ENCODE data around the gene NHLRC4. TPM values are rescaled to one million over a fixed set of nuclear protein-coding genes. Genes with fewer than 3 reads are reported as not detected.

NHLRC4 gene
- total and polyA plus RNA-seq, 9 of the 15 experiments (the other 6 are each of a cell fraction or from before 2014, with no cell fraction given) = 0.24 to 3.7 (median 1.3) TPM; not detected in 2

GRCh38 chr16:528111-529011 is 38.4 kb upstream of the NHLRC4 start (continued):
- TF ChIP-seq CBX8 (IDR thresholded peaks at IDR 0.05; ENCODE audit: borderline replicate concordance, extremely low read depth, low read depth, low read length, poor library complexity, severe bottlenecking) (no peak), NFRKB (IDR thresholded peaks at IDR 0.05; ENCODE audit: low read depth) (peak; percentile 67; the same call in 1 of the 2 replicates), RUNX1 (IDR thresholded peaks at IDR 0.05; ENCODE audit: low read depth) (no peak), CREM (IDR thresholded peaks at IDR 0.05; ENCODE audit: low read depth) (peak; percentile 40; the same call in 1 of the 2 replicates), NFE2 (IDR thresholded peaks at IDR 0.05; ENCODE audit: low read depth) (no peak), HNRNPLL (IDR thresholded peaks at IDR 0.05; ENCODE audit: low read depth, low read length, poor library complexity, severe bottlenecking) (peak; percentile 79), LCOR (CRISPR knock-in tag; IDR thresholded peaks at IDR 0.05) (0 out of 2 replicates have a peak, but pooled peaks have one; percentile 41), WHSC1 (IDR thresholded peaks at IDR 0.05; ENCODE audit: low read length) (no peak), ZNF76 (CRISPR knock-in tag; IDR thresholded peaks at IDR 0.05; ENCODE audit: borderline replicate concordance) (no peak), ELF4 (CRISPR knock-in tag; IDR thresholded peaks at IDR 0.05) (no peak), SP1 (CRISPR knock-in tag; IDR thresholded peaks at IDR 0.05) (no peak), EWSR1 (IDR thresholded peaks at IDR 0.05; ENCODE audit: borderline replicate concordance, low read depth, partially characterized antibody) (no peak), NR2F6 (CRISPR knock-in tag; IDR thresholded peaks at IDR 0.05) (no peak), MLX (CRISPR knock-in tag; conservative IDR thresholded peaks at IDR 0.05) (no peak), ZNF217 (CRISPR knock-in tag; IDR thresholded peaks at IDR 0.05) (no peak), ETS2 (tag; IDR thresholded peaks at IDR 0.05; ENCODE audit: borderline replicate concordance, poor library complexity, severe bottlenecking) (no peak), ZNF282 (CRISPR knock-in tag; IDR thresholded peaks at IDR 0.05) (0 out of 2 replicates have a peak, but pooled peaks have one; percentile 81), ZNF586 (CRISPR knock-in tag; conservative IDR thresholded peaks at IDR 0.05) (no peak), GTF2E2 (tag; IDR thresholded peaks at IDR 0.05) (no peak)
- TF ChIP-seq, protein P1, sequence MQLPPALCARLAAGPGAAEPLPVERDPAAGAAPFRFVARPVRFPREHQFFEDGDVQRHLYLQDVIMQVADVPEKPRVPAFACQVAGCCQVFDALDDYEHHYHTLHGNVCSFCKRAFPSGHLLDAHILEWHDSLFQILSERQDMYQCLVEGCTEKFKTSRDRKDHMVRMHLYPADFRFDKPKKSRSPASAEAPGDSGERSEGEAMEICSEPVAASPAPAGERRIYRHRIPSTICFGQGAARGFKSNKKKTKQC (CRISPR knock-in tag; IDR thresholded peaks at IDR 0.05) = 0 out of 2 replicates have a peak, but pooled peaks have one; percentile 63
- TF ChIP-seq, protein P2, sequence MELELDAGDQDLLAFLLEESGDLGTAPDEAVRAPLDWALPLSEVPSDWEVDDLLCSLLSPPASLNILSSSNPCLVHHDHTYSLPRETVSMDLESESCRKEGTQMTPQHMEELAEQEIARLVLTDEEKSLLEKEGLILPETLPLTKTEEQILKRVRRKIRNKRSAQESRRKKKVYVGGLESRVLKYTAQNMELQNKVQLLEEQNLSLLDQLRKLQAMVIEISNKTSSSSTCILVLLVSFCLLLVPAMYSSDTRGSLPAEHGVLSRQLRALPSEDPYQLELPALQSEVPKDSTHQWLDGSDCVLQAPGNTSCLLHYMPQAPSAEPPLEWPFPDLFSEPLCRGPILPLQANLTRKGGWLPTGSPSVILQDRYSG (tag; conservative IDR thresholded peaks at IDR 0.05; ENCODE audit: low read depth) = no peak
- TF ChIP-seq, protein P3, sequence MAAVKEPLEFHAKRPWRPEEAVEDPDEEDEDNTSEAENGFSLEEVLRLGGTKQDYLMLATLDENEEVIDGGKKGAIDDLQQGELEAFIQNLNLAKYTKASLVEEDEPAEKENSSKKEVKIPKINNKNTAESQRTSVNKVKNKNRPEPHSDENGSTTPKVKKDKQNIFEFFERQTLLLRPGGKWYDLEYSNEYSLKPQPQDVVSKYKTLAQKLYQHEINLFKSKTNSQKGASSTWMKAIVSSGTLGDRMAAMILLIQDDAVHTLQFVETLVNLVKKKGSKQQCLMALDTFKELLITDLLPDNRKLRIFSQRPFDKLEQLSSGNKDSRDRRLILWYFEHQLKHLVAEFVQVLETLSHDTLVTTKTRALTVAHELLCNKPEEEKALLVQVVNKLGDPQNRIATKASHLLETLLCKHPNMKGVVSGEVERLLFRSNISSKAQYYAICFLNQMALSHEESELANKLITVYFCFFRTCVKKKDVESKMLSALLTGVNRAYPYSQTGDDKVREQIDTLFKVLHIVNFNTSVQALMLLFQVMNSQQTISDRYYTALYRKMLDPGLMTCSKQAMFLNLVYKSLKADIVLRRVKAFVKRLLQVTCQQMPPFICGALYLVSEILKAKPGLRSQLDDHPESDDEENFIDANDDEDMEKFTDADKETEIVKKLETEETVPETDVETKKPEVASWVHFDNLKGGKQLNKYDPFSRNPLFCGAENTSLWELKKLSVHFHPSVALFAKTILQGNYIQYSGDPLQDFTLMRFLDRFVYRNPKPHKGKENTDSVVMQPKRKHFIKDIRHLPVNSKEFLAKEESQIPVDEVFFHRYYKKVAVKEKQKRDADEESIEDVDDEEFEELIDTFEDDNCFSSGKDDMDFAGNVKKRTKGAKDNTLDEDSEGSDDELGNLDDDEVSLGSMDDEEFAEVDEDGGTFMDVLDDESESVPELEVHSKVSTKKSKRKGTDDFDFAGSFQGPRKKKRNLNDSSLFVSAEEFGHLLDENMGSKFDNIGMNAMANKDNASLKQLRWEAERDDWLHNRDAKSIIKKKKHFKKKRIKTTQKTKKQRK (IDR thresholded peaks at IDR 0.05; ENCODE audit: borderline replicate concordance, low read depth, low read length) = no peak
